Endothelial cell of umbilical vein (primary cell): ENCODE data around the gene YWHAE. TPM values are rescaled to one million over a fixed set of nuclear protein-coding genes. Genes with fewer than 3 reads are reported as not detected.

ENCODE experiments used
- BruUV-seq: library from RNA; stranded (reverse); fragments of 400-500 nt; replicated peaks from 2 replicates; lab custom pipeline; 2021; lab: Mats Ljungman, UMichigan
- CTCF ChIA-PET: fragments of 300-600, 350-600 bp; sonication (Branson Sonifier 250); formaldehyde crosslinking; loops from one replicate; lab custom pipeline; 2021; ENCODE audit warnings: antibody characterized with exemption, inconsistent platforms; lab: Charles Lee
- POLR2A ChIA-PET: fragments of 300-600, 350-600 bp; sonication (Branson Sonifier 250); formaldehyde crosslinking; loops from one replicate; lab custom pipeline; 2021; ENCODE audit warnings: antibody characterized with exemption, inconsistent platforms; lab: Charles Lee
- DNase-seq: peaks from one replicate; pipeline ENCODE4 v3.0.0-alpha.2; 2011; ENCODE audit warnings: low read depth, low spot score
- FAIRE-seq: peaks from 2 replicates; lab custom pipeline; 2011; peaks lifted over from hg19 to GRCh38; lab: Jason Lieb, UNC
- H2AFZ ChIP-seq: 2 replicates; pipeline ENCODE4 v1.6.0; 2012; ENCODE audit warnings: low read depth, low read length, control low read depth, inconsistent platforms
- H3K27ac ChIP-seq: 2 replicates; pipeline ENCODE4 v1.5.1; 2011; ENCODE audit warnings: low read depth, mild to moderate bottlenecking, control low read depth, low read length, moderate library complexity; ENCODE audit not compliant: insufficient read depth
- H3K27me3 ChIP-seq, 2 experiments: 2 replicates each; pipeline versions ENCODE4 v1.6.0 to v1.6.1; 2011; ENCODE audit warnings: low read length in 2 of 2, mixed read lengths in 1 of 2; ENCODE audit not compliant: control insufficient read depth in 2 of 2, insufficient read depth in 2 of 2
- H3K36me3 ChIP-seq, 2 experiments: 2 replicates in 1 of 2; 3 replicates in 1 of 2; pipeline ENCODE4 v1.5.1; 2011; ENCODE audit warnings: low read length in 2 of 2, mild to moderate bottlenecking in 1 of 2, moderate library complexity in 1 of 2; ENCODE audit not compliant: control insufficient read depth in 2 of 2, insufficient read depth in 2 of 2; ENCODE audit errors: extremely low read depth in 1 of 2
- H3K4me1 ChIP-seq: 3 replicates; pipeline ENCODE4 v1.5.1; 2011; ENCODE audit warnings: mild to moderate bottlenecking, low read length; ENCODE audit not compliant: control insufficient read depth, insufficient read depth; ENCODE audit errors: extremely low read depth
- H3K4me2 ChIP-seq: 2 replicates; pipeline ENCODE4 v1.6.1; 2011; ENCODE audit warnings: low read length, control low read depth, mixed read lengths; ENCODE audit not compliant: insufficient read depth
- H3K4me3 ChIP-seq, 3 experiments: fragments of 200-600 bp in 1 of 3; sonication (generic), shearing (Covaris generic) in 1 of 3; replicated peaks in 1 of 3; 2 replicates each; pipeline ENCODE4 v1.5.1; 2011 to 2016; ENCODE audit warnings: control low read depth in 3 of 3, low read length in 3 of 3, mild to moderate bottlenecking in 2 of 3, inconsistent platforms in 1 of 3, low read depth in 1 of 3, moderate library complexity in 1 of 3; ENCODE audit not compliant: insufficient read depth in 1 of 3
- H3K79me2 ChIP-seq: 2 replicates; pipeline ENCODE4 v1.6.0; 2012; ENCODE audit warnings: low read length, inconsistent platforms; ENCODE audit not compliant: control insufficient read depth, insufficient read depth
- H3K9ac ChIP-seq: replicated peaks from 2 replicates; pipeline ENCODE3; 2011; ENCODE audit warnings: low read length, control low read depth; ENCODE audit not compliant: insufficient read depth; ENCODE audit errors: extremely low read depth
- H3K9me1 ChIP-seq: replicated peaks from 3 replicates; pipeline ENCODE4 v1.6.0; 2011; ENCODE audit warnings: mild to moderate bottlenecking, low read length; ENCODE audit not compliant: control insufficient read depth, insufficient read depth; ENCODE audit errors: extremely low read depth
- H3K9me3 ChIP-seq: replicated peaks from 2 replicates; pipeline ENCODE4 v1.5.1; 2012; ENCODE audit warnings: low read length, inconsistent platforms; ENCODE audit not compliant: control insufficient read depth, insufficient read depth
- H4K20me1 ChIP-seq: replicated peaks from 2 replicates; pipeline ENCODE3; 2011; ENCODE audit warnings: mild to moderate bottlenecking, low read length; ENCODE audit not compliant: control insufficient read depth, insufficient read depth; ENCODE audit errors: extremely low read depth
- EZH2 ChIP-seq: IDR thresholded peaks from 2 replicates; pipeline ENCODE4 v1.6.1; 2012; ENCODE audit warnings: borderline replicate concordance, low read depth, mild to moderate bottlenecking, moderate library complexity, low read length, inconsistent platforms; ENCODE audit not compliant: severe bottlenecking
- FOS ChIP-seq: IDR thresholded peaks from 2 replicates; pipeline ENCODE4 v1.6.1; 2011; ENCODE audit warnings: mild to moderate bottlenecking, low read length, moderate library complexity, borderline replicate concordance; ENCODE audit not compliant: insufficient read depth
- GATA2 ChIP-seq: IDR thresholded peaks from 2 replicates; pipeline ENCODE4 v1.7.0; 2011; ENCODE audit warnings: low read depth, mild to moderate bottlenecking, moderate library complexity, mixed read lengths, low read length; ENCODE audit not compliant: insufficient read length, insufficient read depth
- JUN ChIP-seq: IDR thresholded peaks from 2 replicates; pipeline ENCODE4 v1.6.1; 2011; ENCODE audit warnings: borderline replicate concordance, low read depth; ENCODE audit not compliant: insufficient read length, insufficient read depth
- MYC ChIP-seq: IDR thresholded peaks from one replicate; pipeline ENCODE4 v1.6.1; 2011; ENCODE audit warnings: mild to moderate bottlenecking, low read depth, low read length
- POLR2A ChIP-seq: IDR thresholded peaks from 2 replicates; pipeline ENCODE4 v1.6.1; 2012; ENCODE audit warnings: low read depth, mild to moderate bottlenecking, control low read depth, low read length
- POLR2AphosphoS5 ChIP-seq: IDR thresholded peaks from 2 replicates; pipeline ENCODE4 v1.6.1; 2012; ENCODE audit warnings: low read depth, mild to moderate bottlenecking, control low read depth, low read length, moderate library complexity; ENCODE audit not compliant: insufficient read depth
- dilution Hi-C: fragments of 300-500 bp; cut with MboI; formaldehyde crosslinking; loops from one replicate; pipeline ENCODE4 v1.15.0; 2019; ENCODE audit warnings: low sequenced_read_pairs; ENCODE audit not compliant: extremely low pct_ligation_motif_present
- intact Hi-C: fragments of 100-400 bp; cut with micrococcal nuclease; formaldehyde crosslinking; loops from one replicate; pipeline ENCODE4 v1.10.0; 2022
- polyA plus RNA-seq, 4 experiments: library from polyadenylated mRNA; depleted of rRNA in 3 of 4; stranded (reverse) in 3 of 4; unstranded in 1 of 4; fragments of >200 nt; gene quantifications; 2 replicates each; pipeline versions ENCODE4 v1.2.1 to v1.2.3, GENCODE V29; 2011 to 2012; ENCODE audit warnings: missing spikeins in 1 of 4
- total RNA-seq: library from RNA; stranded (reverse); gene quantifications from 2 replicates; pipeline ENCODE4 v1.2.3, GENCODE V29; 2021
- TF ChIP-seq, protein P1 (sequence below): IDR thresholded peaks from 2 replicates; pipeline ENCODE4 v1.6.1; 2011; ENCODE audit not compliant: insufficient read depth, insufficient read length
- TF ChIP-seq, protein P2 (sequence below), 2 donors: IDR thresholded peaks; 1 replicate in 1 of 2; 2 replicates in 1 of 2; pipeline ENCODE4 v1.5.1; 2011; ENCODE audit warnings: low read length in 2 of 2, mild to moderate bottlenecking in 2 of 2, moderate library complexity in 2 of 2, control low read depth in 1 of 2, inconsistent platforms in 1 of 2, low read depth in 1 of 2; ENCODE audit not compliant: insufficient read depth in 1 of 2; ENCODE audit errors: extremely low read depth in 1 of 2

The YWHAE gene
- total and polyA plus RNA-seq, 2 donors (not counting 3 experiments of a cell fraction or from before 2014, with no cell fraction given): 396 to 819 TPM

- Histone ChIP-seq H3K9me1 (no peaks in the 10 kb centered on the region), H4K20me1 (peaks cover 18% of the 10 kb centered on the region), H3K4me3 (no peak overlapping the region), H3K9ac (no peak overlapping the region), H3K36me3 (peaks cover 2% of the 10 kb centered on the region in 2 experiments), H3K4me2 (no peak overlapping the region), H3K27me3 (no peaks in the 10 kb centered on the region), H3K9me3 (no peaks in the 10 kb centered on the region), H3K27ac (no peak overlapping the region), H3K79me2 (peaks cover 99% of the 10 kb centered on the region), H2AFZ (no peak overlapping the region), H3K4me1 (peaks cover 9% of the 10 kb centered on the region)
- CTCF ChIA-PET: interaction anchor here (4.4 kb wide), 1 partner anchor 18 kb away, joined by 38 read pairs; no protein-coding TSS in a partner anchor
- TF ChIP-seq EZH2: no peak
- DNase-seq: no peak
- POLR2A ChIA-PET: no interaction called here
- BruUV-seq: no TSS peak
- dilution Hi-C loops: no loop called here
- intact Hi-C loops: no loop called here
- FAIRE-seq: no peak
Measured at GRCh38 chr17:1384905-1385435, 15.1 kb downstream of the YWHAE start.

GRCh38 chr17:1379930-1380313, 20.1 kb downstream of the YWHAE start:
- Histone ChIP-seq H3K27ac (no peak overlapping the region), H3K9me1 (no peaks in the 10 kb centered on the region), H3K4me2 (no peak overlapping the region), H3K4me3 (no peak overlapping the region), H3K9ac (no peak overlapping the region), H3K79me2 (peaks cover 98% of the 10 kb centered on the region), H3K27me3 (no peaks in the 10 kb centered on the region), H4K20me1 (peaks cover 32% of the 10 kb centered on the region), H2AFZ (no peak overlapping the region), H3K4me1 (peaks cover 12% of the 10 kb centered on the region), H3K36me3 (peaks cover 4% of the 10 kb centered on the region in 2 experiments), H3K9me3 (no peaks in the 10 kb centered on the region)
- intact Hi-C loops: no loop called here
- no peak for TF ChIP-seq MYC
- TF ChIP-seq, protein P1, sequence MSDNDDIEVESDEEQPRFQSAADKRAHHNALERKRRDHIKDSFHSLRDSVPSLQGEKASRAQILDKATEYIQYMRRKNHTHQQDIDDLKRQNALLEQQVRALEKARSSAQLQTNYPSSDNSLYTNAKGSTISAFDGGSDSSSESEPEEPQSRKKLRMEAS: no peak
- TF ChIP-seq EZH2: no peak
- TF ChIP-seq POLR2A: no peak
- TF ChIP-seq POLR2AphosphoS5: no peak
- TF ChIP-seq, protein P2, sequence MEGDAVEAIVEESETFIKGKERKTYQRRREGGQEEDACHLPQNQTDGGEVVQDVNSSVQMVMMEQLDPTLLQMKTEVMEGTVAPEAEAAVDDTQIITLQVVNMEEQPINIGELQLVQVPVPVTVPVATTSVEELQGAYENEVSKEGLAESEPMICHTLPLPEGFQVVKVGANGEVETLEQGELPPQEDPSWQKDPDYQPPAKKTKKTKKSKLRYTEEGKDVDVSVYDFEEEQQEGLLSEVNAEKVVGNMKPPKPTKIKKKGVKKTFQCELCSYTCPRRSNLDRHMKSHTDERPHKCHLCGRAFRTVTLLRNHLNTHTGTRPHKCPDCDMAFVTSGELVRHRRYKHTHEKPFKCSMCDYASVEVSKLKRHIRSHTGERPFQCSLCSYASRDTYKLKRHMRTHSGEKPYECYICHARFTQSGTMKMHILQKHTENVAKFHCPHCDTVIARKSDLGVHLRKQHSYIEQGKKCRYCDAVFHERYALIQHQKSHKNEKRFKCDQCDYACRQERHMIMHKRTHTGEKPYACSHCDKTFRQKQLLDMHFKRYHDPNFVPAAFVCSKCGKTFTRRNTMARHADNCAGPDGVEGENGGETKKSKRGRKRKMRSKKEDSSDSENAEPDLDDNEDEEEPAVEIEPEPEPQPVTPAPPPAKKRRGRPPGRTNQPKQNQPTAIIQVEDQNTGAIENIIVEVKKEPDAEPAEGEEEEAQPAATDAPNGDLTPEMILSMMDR (IDR thresholded peaks at IDR 0.05; ENCODE audit: extremely low read depth in 1 of 2, insufficient read depth in 1 of 2, low read depth in 1 of 2, low read length in 2 of 2): no peak
- TF ChIP-seq JUN: no peak
- TF ChIP-seq FOS: no peak
- no peak for TF ChIP-seq GATA2
- BruUV-seq: no TSS peak
- CTCF ChIA-PET: interaction anchor here (0.9 to 6.6 kb wide), 6 partner anchors 12 to 47 kb away, joined by 4 to 106 read pairs (median 5); no protein-coding TSS in a partner anchor
- no peak for DNase-seq
- FAIRE-seq: no peak
- POLR2A ChIA-PET: interaction anchor here (0.8 kb wide), 1 partner anchor 10 kb away, joined by 3 read pairs; no protein-coding TSS in a partner anchor
- dilution Hi-C loops: no loop called here
